ENCODE results near the gene MMD.

GRCh38 chr17:55366020-55366481 lies 55.6 kb downstream of the MMD start:
- no peak for TF ChIP-seq CTCF (IDR thresholded peaks at IDR 0.05)
- no peak for TF ChIP-seq POLR2A (IDR thresholded peaks at IDR 0.05)

Data from heart left ventricle (tissue), 13 donors.